HG03159 (cell line): Measurements from ENCODE around the gene SATL1.
"Not testable (repeated sequence)": the region's sequence is repeated elsewhere in the genome, so short reads cannot be mapped to it uniquely, and the experiment has no call there.

ENCODE experiments used
- ATAC-seq: cut with Tn5 transposase; IDR thresholded peaks from one replicate; pipeline ENCODE4 v1.9.1; 2021; ENCODE audit warnings: mild to moderate bottlenecking, moderate library complexity; ENCODE audit not compliant: unreplicated experiment

SATL1 gene

GRCh38 chrX:85112293-85112692 is 131.3 kb downstream of the SATL1 start:
- no peak for ATAC-seq

GRCh38 chrX:85111347-85111746 is 132.2 kb downstream of the SATL1 start:
- no peak for ATAC-seq

GRCh38 chrX:85109235-85109634 is 134.3 kb downstream of the SATL1 start:
- ATAC-seq = peak; percentile 80

GRCh38 chrX:85108165-85108564 is 135.4 kb downstream of the SATL1 start:
- no peak for ATAC-seq

GRCh38 chrX:85107407-85107806 is 136.2 kb downstream of the SATL1 start:
- no peak for ATAC-seq

GRCh38 chrX:85089321-85089840 is 154.2 kb downstream of the SATL1 start:
- ATAC-seq = no peak

GRCh38 chrX:85084770-85085393 is 158.7 kb downstream of the SATL1 start:
- peak; percentile 96 for ATAC-seq

GRCh38 chrX:85077247-85077646 is 166.3 kb downstream of the SATL1 start:
- not testable (repeated sequence) for ATAC-seq

GRCh38 chrX:85065512-85066198 is 177.9 kb downstream of the SATL1 start:
- ATAC-seq = no peak

- no peak for ATAC-seq
These were observed 190.8 kb downstream of the SATL1 start for GRCh38 chrX:85052636-85053343.

- no peak for ATAC-seq
These were observed 191.4 kb downstream of the SATL1 start for GRCh38 chrX:85052205-85052604.

- no peak for ATAC-seq
These were observed 192.0 kb downstream of the SATL1 start for GRCh38 chrX:85051627-85052026.
